Breast epithelium (tissue), 4 donors: ENCODE results near the gene P2RY2. TPM values are rescaled to one million over a fixed set of nuclear protein-coding genes. Genes with fewer than 3 reads are reported as not detected.

Experiments
- DNase-seq, 2 donors: peaks; one replicate each; pipeline ENCODE4 v3.0.0-alpha.2; 2019; ENCODE audit warnings: low spot score in 2 of 2
- H3K27ac ChIP-seq, 2 donors: fragments of 200-600 bp; sonication (generic) in 1 of 2; one replicate each; pipeline ENCODE4 v1.5.1; 2016 to 2019; ENCODE audit warnings: mild to moderate bottlenecking in 1 of 2
- H3K27me3 ChIP-seq, 2 donors: fragments of 200-600 bp; sonication (generic) in 1 of 2; one replicate each; pipeline versions ENCODE4 v1.5.1 to v1.6.0; 2017 to 2019; ENCODE audit warnings: control low read depth in 1 of 2, mild to moderate bottlenecking in 1 of 2
- H3K36me3 ChIP-seq: fragments of 200-600 bp; one replicate; pipeline ENCODE4 v1.5.1; 2019
- H3K4me1 ChIP-seq, 2 donors: fragments of 200-600 bp; sonication (generic); one replicate each; pipeline ENCODE4 v1.5.1; 2016 to 2019; ENCODE audit warnings: control low read depth in 1 of 2
- H3K4me3 ChIP-seq, 3 donors: fragments of 200-600 bp; sonication (generic); 1 replicate in 2 of 3; 2 replicates in 1 of 3; pipeline ENCODE4 v1.5.1; 2016 to 2019; ENCODE audit warnings: mild to moderate bottlenecking in 3 of 3, moderate library complexity in 2 of 3
- H3K9me3 ChIP-seq, 2 donors: fragments of 200-600 bp; sonication (generic) in 1 of 2; one replicate each; pipeline ENCODE4 v1.5.1; 2016 to 2019; ENCODE audit warnings: control low read depth in 1 of 2
- CTCF ChIP-seq, 3 donors: fragments of 450-650 bp; IDR thresholded peaks; one replicate each; pipeline ENCODE4 v1.5.1; 2016 to 2017; ENCODE audit warnings: antibody characterized with exemption in 3 of 3, mild to moderate bottlenecking in 3 of 3, moderate library complexity in 3 of 3
- POLR2A ChIP-seq: fragments of 450-650 bp; IDR thresholded peaks from one replicate; pipeline ENCODE4 v1.6.1; 2016; ENCODE audit warnings: antibody characterized with exemption, mild to moderate bottlenecking, moderate library complexity
- POLR2AphosphoS5 ChIP-seq, 3 donors: sonication (generic); formaldehyde crosslinking; IDR thresholded peaks; one replicate each; pipeline ENCODE4 v1.6.1; 2017; ENCODE audit warnings: antibody characterized with exemption in 3 of 3
- intact Hi-C: fragments of 100-400 bp; cut with DNase I; formaldehyde crosslinking; loops from one replicate; pipeline ENCODE4 v1.15.1; 2023; ENCODE audit warnings: low total_unique reads
- total RNA-seq, 3 donors: library from RNA; depleted of rRNA; stranded (reverse); fragments of >200 nt; gene quantifications; one replicate each; pipeline ENCODE4 v1.1.0, GENCODE V29; 2016

The P2RY2 gene
- total RNA-seq, 3 donors from 2014 or later = 0.32 to 7.6 (median 5.2) TPM

DNA sequence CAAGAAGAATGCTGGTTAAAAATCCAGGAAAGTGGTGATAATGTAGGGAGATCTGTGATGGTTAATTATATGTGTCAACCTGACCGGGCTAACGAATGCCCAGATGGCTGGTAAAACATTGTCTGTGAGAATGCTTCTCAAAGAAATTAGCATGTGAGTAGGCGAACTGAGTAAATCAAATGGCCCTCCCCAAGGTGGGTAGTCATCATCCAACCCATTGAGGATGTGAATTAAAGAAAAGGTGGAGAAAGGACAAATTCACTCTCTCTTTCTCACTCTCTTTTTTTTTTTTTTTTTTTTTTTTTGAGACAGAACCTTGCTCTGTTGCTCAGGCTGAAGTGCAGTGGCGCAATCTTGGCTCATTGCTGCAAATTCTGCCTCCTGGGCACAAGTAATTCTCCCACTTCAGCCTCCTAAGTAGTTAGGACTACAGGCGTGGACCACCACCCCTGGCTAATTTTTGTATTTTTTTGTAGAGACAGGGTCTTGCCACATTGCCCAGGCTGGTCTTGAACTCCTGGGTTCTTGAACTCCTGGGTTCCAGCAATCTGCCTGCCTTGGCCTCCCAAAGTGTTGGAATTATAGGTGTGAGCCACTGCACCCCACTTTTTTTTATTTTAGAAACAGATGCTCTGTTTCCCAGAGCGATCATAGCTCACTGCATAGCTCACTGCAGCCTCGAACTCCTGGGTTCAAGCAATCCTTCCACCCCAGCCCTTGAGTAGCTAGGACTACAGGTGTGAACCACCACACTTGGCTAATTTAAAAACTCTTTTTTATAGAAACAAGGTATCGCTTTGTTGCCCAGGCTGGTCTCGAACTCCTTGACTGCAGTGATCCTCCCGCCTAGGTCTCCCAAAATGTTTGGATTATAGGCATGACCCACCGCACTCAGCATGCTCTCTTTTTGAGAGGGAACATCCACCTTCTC, 32.0 kb downstream of the P2RY2 start:
- intact Hi-C loops = no loop called here
- no peak for TF ChIP-seq POLR2A
- DNase-seq = no peak

DNA sequence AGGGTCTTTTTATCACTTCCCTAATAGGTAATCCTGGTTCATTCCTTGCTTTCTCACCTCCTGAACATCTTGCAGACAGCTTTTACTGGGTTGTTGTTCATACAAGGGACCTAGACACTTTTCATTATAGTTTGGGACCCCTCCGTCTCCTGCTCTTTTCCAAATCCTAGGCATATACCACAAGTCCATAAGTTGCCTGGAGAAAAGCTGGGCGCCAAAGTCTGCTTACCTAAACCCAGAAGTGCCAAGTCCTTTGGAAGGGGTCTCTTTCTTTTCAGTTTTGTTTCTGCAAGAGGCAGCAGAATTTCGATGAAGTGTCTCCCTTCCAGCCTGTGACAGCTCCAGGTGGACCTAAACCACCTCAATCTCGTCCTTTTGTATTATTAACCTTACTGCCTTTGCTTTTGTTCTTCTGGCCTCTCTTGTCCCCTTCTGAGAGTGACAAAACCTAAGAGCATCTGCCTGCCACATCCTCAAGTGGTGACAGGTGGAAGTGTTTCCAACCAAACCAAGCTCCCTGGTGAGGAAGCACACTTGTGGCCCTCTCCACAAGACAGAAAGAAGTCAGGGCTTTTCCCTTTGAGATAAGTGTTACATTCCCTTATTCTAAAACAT, 34.6 kb downstream of the P2RY2 start:
- no peak overlapping the region for H3K4me3 ChIP-seq
- H3K36me3 ChIP-seq = no peaks in the 10 kb centered on the region
- no peaks in the 10 kb centered on the region for H3K4me1 ChIP-seq
- H3K27me3 ChIP-seq = no peaks in the 10 kb centered on the region
- intact Hi-C loops = no loop called here
- no peak overlapping the region for H3K27ac ChIP-seq
- no peak for TF ChIP-seq POLR2A
- TF ChIP-seq CTCF (IDR thresholded peaks at IDR 0.05) = no peak
- TF ChIP-seq POLR2AphosphoS5 (IDR thresholded peaks at IDR 0.05) = no peak
- no peaks in the 10 kb centered on the region for H3K9me3 ChIP-seq
- DNase-seq = peak in 1 of 2 donors; percentile 17

More for the DNA sequence above, 32.0 kb downstream of the P2RY2 start:
- H3K36me3 ChIP-seq = no peaks in the 10 kb centered on the region
- H3K27me3 ChIP-seq = no peaks in the 10 kb centered on the region
- no peak overlapping the region for H3K27ac ChIP-seq
- H3K9me3 ChIP-seq = no peaks in the 10 kb centered on the region
- no peak overlapping the region for H3K4me3 ChIP-seq
- no peaks in the 10 kb centered on the region for H3K4me1 ChIP-seq

- intact Hi-C loops = no loop called here
- Histone ChIP-seq H3K4me1 (no peaks in the 10 kb centered on the region), H3K27me3 (no peaks in the 10 kb centered on the region), H3K4me3 (no peak overlapping the region), H3K9me3 (no peaks in the 10 kb centered on the region), H3K36me3 (no peaks in the 10 kb centered on the region), H3K27ac (peak overlapping the region; percentile 65 to 90)
- TF ChIP-seq POLR2A = no peak
- TF ChIP-seq CTCF (IDR thresholded peaks at IDR 0.05) = no peak
- TF ChIP-seq POLR2AphosphoS5 (IDR thresholded peaks at IDR 0.05) = no peak
- peak; percentile 51 to 52 for DNase-seq
Measured at GRCh38 chr11:73257342-73258103, 39.4 kb downstream of the P2RY2 start.

GRCh38 chr11:73258104-73259035, 40.3 kb downstream of the P2RY2 start:
- H3K27ac ChIP-seq = peak overlapping the region; percentile 65 to 90
- no peaks in the 10 kb centered on the region for H3K4me1 ChIP-seq
- intact Hi-C loops = no loop called here
- H3K9me3 ChIP-seq = no peaks in the 10 kb centered on the region
- H3K4me3 ChIP-seq = no peak overlapping the region
- TF ChIP-seq POLR2AphosphoS5 (IDR thresholded peaks at IDR 0.05) = no peak
- TF ChIP-seq POLR2A = no peak
- TF ChIP-seq CTCF (IDR thresholded peaks at IDR 0.05) = no peak
- no peaks in the 10 kb centered on the region for H3K27me3 ChIP-seq
- DNase-seq = no peak
- H3K36me3 ChIP-seq = no peaks in the 10 kb centered on the region
